HT1080 (cell line): ENCODE measurements around the gene KRT32. TPM values are rescaled to one million over a fixed set of nuclear protein-coding genes. Genes with fewer than 3 reads are reported as not detected.
A peak's percentile ranks its signal among the peaks of the same experiment; 100 is the strongest.
"Not testable (repeated sequence)": the region's sequence is repeated elsewhere in the genome, so short reads cannot be mapped to it uniquely, and the experiment has no call there.

Source experiments
- DNase-seq: peaks from one replicate; pipeline ENCODE4 v3.0.0-alpha.2; 2015; ENCODE audit warnings: low read depth
- total RNA-seq: library from RNA; depleted of rRNA; stranded (reverse); fragments of >200 nt; shearing (Covaris generic); gene quantifications from 2 replicates; pipeline ENCODE4 v1.2.3, GENCODE V29; 2014

Gene KRT32
- total RNA-seq, 1 experiment from 2014 or later: not detected

DNA sequence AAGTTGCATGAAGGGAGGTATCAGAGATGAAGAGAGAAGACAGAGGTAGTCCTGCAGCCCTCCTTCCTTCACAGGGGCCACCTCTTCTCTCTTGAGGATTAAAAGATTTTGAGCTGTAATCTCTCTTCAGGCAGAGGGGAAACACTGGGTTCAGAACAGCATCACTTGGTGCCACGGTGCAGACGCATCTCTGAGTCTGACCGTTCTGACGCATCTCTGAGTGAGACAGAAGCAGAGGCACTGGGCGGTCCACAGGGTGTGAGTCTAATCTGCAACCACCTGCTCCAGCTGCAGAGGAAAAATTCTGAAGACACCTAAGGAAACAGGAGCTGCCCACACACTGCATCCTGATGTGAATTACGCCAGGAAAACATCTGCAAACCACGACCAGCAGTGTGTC, 37.5 kb downstream of the KRT32 start:
- DNase-seq: peak; percentile 30

DNA sequence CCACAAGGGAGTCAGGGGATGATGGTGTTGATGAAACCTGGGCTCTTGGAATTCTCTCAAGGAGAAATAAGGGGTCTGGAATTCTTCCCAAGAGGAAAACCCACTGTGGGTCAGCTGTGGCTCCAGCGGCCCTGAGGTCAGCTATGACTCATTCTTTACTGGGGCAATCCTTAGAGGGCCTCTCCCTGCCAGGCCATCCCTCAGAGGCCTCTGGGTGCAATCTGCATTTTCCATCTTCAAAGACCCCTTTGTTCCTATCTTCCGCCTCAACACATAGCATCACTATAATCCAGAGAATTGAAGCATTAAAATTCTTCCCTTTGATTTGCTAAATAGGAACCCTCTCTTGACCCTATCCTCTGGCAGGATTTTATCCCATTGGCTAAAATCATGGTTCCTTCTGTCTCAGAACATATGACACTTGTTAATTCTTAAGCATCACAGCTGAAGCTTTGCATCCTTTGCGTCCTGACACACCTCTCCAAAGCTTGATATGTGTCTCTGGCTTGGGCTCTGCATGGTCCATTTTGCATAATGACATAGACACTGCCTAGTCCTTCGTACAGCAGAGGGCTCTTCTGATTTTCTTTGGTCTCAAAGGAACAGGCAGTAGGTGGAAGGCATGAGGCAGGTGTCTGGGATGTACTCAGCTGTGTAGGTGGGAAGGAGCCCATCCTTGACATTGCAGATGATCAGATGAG, 38.4 kb downstream of the KRT32 start:
- DNase-seq: peak; percentile 65

DNA sequence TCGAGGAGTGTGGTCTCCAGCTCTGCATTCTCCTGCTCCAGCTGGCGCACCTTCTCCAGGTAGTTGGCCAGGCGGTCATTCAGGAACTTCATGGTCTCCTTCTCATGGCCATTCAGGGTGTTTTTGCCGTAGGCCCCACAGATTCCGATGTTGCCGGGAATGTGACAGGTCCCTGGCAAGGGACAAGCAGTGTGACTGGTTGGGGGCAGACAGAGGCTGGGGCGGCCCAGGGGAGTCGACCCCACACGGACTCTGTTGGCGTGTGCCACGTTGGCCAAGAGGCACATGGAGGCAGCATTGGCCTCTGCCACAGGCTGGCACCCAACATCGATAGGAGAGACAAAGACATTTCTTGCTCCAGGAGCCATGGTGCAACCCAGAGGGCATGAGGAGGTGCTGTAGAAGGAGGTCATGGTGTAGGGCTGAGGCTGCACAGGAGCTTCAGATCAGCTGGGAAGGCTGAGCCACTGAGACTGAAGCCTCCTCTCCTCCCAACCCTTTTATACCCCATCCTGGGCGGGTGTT, 43.0 kb downstream of the KRT32 start, which contains the start of gene KRT37:
Gene KRT37 (minus strand): TSS at position 475 of the 525 bp plus-strand sequence. CDS start 62 bp downstream, at position 413.
- no peak for DNase-seq

DNA sequence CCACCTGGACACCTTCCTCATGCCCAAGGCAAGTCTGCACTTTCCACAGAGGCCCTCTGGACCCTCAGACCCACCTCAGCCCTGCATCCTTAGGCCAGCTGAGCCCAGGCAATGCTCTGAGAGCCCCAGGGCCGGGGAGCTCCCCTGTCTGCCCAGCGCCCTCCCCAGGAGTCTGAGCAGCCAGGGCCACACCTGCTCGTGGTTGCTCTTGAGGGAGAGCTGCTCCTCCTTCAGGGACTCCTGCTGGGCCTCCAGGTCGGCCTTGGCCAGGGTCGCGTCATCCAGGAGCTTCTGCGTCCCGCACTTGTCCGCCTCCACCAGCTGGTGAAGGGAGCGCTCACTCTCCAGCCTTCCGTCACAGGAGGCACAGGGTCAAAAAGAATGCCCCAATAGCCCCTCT, 44.6 kb downstream of the KRT32 start:
- not testable (repeated sequence) for DNase-seq

DNA sequence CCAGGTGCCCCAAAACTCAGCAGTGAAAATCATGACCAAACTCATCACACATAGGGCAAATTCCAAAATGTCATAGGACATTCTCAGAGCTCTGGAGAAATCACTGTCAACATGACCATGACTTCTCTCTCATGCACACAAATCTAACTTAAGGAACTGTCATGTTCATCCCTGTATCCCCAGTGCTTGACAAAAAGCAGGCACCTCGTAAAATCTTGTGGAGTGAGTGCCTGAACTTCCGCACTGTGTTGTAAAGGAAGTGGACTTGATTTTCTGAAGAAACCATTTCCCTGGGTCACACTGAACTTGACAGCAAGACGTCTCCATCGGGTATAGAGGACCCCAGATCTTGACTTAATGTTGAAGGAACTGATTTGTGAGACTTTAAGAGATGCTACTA, 45.6 kb downstream of the KRT32 start:
- no peak for DNase-seq

DNA sequence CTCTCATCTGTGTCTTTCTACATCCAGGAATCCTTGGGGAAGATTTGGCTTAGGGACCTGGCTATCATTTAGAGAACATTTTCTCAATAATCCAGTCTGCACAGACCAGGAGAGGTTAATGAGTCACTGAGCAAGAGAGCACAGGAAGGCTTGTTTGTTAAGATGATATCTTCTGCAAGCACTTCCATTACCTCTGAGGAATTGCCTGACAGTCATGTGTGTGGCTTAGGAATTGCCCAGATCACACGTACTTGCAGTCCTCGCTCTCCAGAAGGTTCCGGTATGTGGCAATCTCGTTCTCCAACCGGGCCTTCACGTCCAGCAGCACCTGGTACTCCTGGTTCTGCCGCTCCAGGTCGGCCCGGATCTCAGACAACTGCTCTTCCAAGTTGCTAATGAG, 46.1 kb downstream of the KRT32 start:
- DNase-seq: peak; percentile 61

DNA sequence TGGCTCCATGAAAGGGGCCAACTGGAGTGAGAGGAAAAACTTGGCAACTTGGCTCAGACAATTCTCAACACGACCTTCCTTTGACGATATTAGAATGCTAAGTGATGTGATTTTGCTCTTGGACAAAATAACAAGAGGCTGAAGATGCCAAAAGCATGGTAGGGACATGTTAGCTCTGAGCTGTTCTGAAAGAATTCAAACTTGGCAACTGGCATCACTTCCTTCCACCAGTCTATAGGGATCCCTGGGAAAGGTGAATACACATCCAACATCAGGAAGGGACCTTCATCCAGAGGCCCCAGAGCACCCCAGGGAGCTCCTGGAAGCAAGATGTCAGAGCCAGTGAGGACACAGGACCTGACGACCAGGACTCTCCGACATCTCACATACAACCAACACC, 47.1 kb downstream of the KRT32 start:
- DNase-seq: peak; percentile 6

DNA sequence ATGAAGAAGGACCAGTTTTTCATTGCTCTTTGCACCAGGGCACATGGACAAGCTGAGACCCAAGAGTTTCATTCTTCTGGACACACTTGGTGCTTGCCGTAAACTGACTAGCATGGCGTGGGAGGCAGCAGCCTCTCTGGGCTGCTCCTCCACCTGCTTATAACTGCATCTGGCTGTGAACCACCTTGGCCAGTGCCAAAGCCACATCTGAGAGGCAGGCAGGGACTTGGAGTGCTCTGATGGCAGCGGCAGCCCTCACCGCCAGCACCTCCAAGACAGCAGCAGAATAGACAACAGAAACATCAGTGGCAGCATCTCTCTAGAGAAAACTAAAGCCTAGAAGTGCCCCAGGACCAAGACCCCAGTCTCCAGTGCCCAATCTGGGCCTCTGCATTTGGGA, 47.5 kb downstream of the KRT32 start:
- no peak for DNase-seq

DNA sequence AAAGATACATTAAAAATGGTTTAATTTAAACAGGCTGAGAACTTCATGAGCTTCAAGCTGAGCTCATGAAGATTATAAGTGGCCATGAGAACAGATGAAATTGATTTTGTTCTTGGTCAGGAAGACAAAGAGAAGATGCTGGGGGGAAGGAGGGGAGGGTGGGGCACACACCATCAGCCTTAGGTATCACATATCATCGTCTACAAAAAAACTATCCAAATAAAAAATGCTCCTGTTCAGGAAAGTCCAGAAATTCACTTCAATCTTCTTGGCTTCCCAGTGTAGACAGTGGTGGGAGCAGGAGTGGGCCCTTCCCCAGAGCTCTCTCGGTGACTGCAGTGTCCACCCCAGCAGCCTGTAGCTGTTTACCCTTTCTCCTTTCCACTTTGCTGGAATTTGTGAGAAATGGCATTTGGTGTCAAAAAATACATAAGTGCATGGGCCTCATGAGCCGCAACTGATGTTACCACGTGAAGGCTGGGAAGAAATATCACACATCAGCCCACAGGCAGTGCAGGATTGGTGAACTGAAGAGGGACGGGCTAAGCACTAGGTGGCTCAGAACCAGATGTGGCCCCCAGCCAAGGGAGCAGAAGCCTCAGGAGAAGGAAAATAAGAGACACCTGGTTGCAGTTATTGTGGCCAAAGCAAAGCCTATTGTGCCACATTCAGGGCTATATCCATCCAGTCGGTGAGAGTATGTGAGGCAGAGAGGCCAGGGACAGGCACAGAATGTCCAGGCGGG, 48.9 kb downstream of the KRT32 start:
- DNase-seq: no peak

DNA sequence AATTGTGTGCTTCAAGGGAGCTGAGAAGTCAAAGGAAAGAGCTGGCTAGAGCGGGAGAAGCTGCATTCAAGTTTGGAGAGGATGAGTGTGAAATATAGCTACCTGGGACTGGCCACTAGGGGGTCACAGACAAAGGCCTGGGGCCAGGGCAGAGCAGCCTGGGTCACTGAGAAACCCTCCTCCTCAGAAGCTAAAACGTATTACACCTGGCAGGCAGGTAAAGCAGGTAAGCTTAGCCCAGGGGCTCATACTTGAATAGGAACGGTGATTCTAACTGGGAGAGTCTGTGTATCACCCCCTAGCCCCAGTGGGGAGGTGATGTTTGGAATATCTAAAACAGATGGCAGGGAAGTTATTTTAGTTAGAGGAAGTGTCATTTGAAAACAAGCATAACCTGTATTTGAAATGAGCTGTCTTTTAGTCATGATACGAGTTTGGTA, 49.6 kb downstream of the KRT32 start:
- DNase-seq: no peak

DNA sequence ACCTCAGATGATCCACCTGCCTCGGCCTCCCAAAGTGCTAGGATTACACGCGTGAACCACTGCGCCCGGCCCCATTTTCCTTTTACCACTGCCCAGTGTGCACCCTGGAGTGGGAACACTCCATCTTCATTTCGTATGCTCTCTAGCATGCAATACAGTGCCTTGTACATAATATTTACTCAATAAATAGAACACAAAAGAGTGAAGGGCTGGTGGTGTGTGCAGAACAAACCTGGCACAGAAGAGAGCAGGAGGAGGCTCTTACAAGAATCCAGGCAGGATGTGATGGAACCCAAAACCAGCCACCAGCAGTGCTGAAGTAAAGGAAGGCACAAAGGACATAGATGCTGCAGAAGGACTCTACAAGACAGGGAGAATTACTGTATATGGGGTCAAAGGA, 50.1 kb downstream of the KRT32 start:
- no peak for DNase-seq

DNA sequence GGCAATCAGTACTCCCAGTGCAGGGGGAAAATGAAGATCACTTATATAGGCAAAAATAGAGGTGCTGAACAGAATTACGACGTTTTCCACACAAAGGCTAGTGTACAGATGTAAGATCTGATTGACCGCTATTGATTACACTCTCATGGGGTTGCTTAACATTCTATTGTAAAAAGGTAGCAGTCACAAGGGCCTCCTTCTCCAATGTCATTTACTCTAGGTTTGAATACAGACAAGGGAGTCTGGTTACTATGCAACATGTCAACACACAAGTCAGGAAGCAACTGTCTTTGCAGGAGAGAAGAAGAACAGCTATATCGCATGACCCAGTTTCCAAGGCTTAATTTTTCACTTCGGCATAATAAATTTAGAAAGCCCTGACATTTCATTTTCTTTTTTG, 50.7 kb downstream of the KRT32 start:
- no peak for DNase-seq

DNA sequence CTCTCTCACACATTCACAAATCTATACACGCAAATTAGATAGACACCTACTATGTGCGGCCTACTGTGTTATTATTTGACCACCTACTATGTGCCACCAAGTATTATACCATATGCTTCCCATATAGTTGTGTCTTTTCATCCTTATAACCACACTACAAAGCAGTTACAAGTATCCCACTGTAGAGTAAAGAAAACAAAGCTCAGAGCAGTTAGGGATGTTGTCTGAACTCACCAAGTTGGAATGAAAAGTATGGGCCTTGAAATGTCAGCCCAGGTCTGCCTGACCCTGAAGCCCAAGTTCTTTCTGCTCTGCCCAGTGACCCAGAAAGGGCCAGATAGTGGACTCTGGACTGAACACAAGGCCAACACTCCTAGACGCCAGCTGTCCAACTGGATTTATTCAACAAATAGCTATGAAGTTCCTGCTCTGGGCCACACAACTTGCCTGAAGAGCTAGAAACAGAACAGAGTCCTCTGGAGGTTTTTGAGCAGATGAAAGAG, 51.3 kb downstream of the KRT32 start:
- DNase-seq: no peak

DNA sequence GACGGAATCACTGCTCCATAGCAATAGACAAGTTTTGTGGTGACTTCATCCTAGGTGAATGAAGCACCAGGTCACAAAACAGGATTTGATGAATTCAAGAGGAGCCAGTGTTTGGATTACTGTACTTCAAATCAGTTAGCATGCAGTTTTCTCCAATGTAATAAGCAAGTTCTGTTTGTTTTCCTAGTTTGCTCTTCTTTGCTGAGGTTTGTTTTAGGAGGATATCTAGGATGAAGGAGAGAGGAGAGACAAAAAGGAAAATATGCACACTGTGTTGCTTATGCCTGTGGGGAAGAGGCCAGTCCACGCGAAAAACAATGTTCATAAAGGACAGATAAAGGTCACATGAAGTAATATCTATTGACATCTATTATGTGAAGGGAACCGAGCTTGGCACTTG, 51.8 kb downstream of the KRT32 start:
- DNase-seq: no peak

DNA sequence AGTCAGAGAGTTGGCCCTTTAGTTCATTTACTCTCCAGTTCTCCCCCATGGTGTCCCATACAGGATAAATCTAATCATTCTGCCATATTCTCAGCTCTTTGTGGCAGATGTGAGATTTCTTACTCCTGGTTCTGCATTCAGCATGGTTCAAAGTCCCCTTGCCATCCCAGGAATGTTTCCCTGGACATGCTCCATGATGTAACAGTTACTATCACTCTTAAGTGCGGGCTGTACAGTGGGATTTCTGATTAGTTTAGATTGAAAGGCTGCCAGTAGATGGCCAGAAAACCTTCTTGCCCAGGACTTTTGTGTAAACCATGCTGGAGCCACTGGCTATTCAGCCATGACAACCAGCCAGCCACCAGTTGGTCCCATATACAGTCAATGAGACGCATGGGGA, 53.2 kb downstream of the KRT32 start:
- no peak for DNase-seq

DNA sequence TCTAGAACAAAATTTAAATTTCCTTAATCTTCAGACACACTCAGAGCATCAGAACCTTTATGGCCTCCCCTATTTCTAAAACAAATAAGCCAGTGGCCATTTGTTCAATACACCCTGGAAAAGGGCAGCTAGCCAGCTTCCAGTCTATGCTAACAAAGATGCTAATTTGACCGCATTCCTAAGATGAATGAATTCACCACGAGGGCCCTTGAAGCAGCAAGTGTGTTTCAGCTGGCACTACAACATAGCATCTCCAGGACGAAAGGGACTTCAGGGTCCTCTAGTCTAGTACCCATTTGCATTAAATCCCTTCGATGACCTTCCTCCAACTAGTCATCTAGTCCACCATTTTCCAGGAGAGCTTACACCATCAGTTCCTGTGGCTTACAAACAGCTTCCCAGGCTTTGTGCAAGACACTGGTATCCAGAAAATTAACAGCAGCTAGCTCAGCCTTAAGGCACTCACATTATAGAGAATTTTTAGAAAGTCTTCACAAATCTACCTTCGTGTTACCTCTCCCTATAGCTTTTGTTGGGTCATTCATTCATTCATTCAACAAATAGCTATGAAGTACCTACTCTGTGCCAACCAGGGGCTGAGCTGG, 53.7 kb downstream of the KRT32 start:
- DNase-seq: no peak

DNA sequence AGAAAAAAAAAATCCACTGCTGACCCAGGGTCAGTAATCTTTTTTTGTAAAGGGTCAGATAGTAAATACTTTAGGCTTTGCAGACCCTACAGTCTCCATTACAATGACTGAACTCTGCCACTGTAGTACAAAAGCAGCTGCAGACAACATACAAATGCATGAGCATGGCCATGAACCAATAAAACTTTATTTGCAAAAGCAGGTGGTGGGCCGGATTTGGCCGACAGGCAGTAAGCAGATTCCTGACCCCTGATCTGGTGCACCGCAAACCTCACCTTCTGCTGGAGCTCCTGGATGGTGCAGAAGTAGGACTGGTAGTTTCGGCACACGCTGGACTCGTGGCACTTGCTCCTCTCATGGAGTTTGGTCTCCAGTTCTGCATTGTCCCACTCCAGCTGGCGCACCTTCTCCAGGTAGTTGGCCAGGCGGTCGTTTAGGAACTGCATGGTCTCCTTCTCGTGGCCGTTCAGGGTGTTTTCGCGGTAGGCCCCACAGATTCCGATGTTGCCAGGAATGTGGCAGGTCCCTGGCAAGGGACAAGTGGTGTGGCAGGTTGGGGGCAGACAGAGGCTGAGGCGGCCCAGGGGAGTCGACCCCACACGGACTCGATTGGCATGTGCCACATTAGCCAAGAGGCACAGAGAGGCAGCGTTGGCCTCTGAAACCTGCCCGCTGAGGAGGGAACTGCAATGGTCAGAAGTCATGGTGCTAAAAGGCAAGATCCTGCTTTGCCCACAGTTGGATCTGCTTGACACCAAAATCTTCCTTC, 55.9 kb downstream of the KRT32 start:
- no peak for DNase-seq
